SKM-1 treated with dmso at 0.1 percent for 144 hours (cell line): ENCODE data around the gene MT1E.
"Not testable (repeated sequence)": the region's sequence is repeated elsewhere in the genome, so short reads cannot be mapped to it uniquely, and the experiment has no call there.

Source experiments
- DNase-seq: peaks from one replicate; lab custom pipeline; 2025; ENCODE audit not compliant: unreplicated experiment; lab: John Stamatoyannopoulos, UW

Gene MT1E

GRCh38 chr16:56625140-56625942 lies at the start of gene MT1E:
Gene MT1E, plus strand, starts transcription at chr16:56625781. Its CDS starts 71 bp downstream, at chr16:56625852.
- DNase-seq, result peak; percentile 67

- peak; percentile 74 for DNase-seq
These were observed 48.8 kb upstream of the MT1E start for GRCh38 chr16:56576585-56577299.

GRCh38 chr16:56577300-56577625 lies 48.3 kb upstream of the MT1E start:
- no peak for DNase-seq

- DNase-seq, result no peak
These were observed 45.1 kb upstream of the MT1E start for GRCh38 chr16:56580391-56581048.

- DNase-seq, result not testable (repeated sequence)
These were observed 42.7 kb upstream of the MT1E start for GRCh38 chr16:56582911-56583310.

GRCh38 chr16:56583351-56584168 lies 42.0 kb upstream of the MT1E start:
- DNase-seq, result no peak

GRCh38 chr16:56584276-56584675 lies 41.3 kb upstream of the MT1E start:
- DNase-seq, result no peak

GRCh38 chr16:56588781-56589140 lies 36.8 kb upstream of the MT1E start:
- DNase-seq, result no peak

GRCh38 chr16:56589141-56590039 lies 36.2 kb upstream of the MT1E start, which contains the start of gene MT3:
Gene MT3, plus strand, starts transcription at chr16:56589528. Its CDS starts 63 bp downstream, at chr16:56589591.
- DNase-seq, result no peak

- DNase-seq, result peak; percentile 86
These were observed 34.1 kb upstream of the MT1E start for GRCh38 chr16:56591377-56592060.

- DNase-seq, result no peak
These were observed 31.8 kb upstream of the MT1E start for GRCh38 chr16:56593573-56594291.

GRCh38 chr16:56594292-56594619 lies 31.3 kb upstream of the MT1E start:
- DNase-seq, result no peak

GRCh38 chr16:56600398-56600999 lies 25.1 kb upstream of the MT1E start:
- DNase-seq, result peak; percentile 55

- DNase-seq, result no peak
These were observed 24.3 kb upstream of the MT1E start for GRCh38 chr16:56601325-56601724.

GRCh38 chr16:56603589-56603988 lies 22.0 kb upstream of the MT1E start:
- no peak for DNase-seq

GRCh38 chr16:56604966-56605365 lies 20.6 kb upstream of the MT1E start:
- no peak for DNase-seq

GRCh38 chr16:56605475-56605874 lies 20.1 kb upstream of the MT1E start:
- DNase-seq, result no peak

GRCh38 chr16:56606071-56606475 lies 19.5 kb upstream of the MT1E start:
- no peak for DNase-seq
